Stimulated activated CD4-positive, alpha-beta T cell treated with anti-CD3 and anti-CD28 coated beads, Interleukin-1b, Interleukin-23, amount 100 ng/mL, for 4 hours (primary cell): ENCODE results near the gene KCNIP4.
"Not testable (repeated sequence)": the region's sequence is repeated elsewhere in the genome, so short reads cannot be mapped to it uniquely, and the experiment has no call there.

Source experiments
- DNase-seq, 2 donors: peaks; one replicate each; pipeline ENCODE4 v3.0.0-alpha.2; 2020; ENCODE audit warnings: low read depth in 2 of 2

KCNIP4 gene

DNA sequence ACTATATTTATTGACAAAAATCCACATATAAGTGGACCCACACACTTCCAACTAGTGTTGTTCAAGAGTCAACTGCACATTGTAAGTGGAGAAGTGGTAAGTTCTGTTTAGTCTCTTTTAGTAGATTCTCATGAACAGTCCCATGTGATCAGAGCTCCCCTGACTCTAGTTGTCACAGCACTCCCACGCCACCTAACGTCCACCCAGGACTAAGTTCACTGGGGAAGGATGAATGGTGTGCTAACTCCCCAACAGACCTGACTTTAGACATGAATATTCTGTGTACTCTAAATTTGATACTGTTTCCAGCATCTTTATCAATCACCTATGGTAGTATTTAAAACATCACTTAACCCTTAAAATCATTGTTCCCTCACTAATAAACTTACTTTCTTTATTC lies 1188.5 kb downstream of the KCNIP4 start:
- no peak for DNase-seq

DNA sequence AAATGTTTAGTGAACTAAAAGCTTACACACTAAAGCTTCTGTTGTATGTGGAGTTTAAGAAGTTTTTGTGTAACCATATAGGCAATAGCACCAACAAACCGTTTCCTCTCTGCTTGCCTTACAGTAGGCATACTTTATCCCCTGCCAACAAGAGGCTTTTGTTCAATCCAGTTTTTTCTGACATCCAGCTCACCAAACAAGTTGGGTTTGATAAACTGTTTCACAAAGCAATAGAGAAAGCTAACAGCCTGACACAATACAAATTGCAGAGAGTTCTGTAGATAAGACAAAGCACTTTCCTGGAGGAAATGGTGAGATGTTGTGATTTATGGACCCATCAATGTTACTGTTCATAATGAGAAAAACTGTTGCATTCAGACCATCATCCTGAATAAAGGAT lies 1194.5 kb downstream of the KCNIP4 start:
- no peak for DNase-seq

DNA sequence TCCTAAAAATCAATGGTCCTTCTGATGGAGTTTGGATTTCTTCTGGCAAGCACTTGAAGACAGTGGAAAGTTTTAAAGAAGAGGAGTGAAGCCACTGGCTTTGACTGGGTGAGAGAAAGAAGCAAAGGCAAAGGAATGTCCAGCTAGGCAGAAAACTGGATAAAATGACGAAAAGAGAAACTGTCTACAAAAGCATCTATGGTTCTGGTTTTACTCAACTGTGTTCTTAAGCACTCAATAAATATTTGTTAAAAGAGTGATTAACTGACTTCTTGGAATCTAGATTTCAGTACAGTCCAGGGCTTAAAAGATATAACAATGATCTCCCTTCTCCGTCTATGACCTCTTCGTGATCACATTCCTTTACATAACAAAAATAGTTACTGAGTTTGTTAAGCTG lies 1195.9 kb downstream of the KCNIP4 start:
- DNase-seq: no peak

DNA sequence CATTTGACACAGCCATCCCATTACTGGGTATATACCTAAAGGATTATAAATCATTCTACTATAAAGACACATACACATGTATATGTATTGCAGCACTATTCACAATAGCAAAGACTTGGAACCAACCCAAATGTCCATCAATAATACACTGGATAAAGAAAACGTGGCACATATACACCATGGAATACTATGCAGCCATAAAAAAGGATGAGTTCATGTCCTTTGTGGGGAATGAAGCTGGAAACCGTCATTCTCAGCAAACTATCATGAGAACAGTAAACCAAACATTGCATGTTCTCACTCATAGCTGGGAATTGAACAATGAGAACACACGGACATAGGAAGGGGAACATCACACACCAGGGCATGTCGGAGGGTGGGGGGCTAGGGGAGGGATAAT lies 1202.6 kb downstream of the KCNIP4 start:
- DNase-seq: not testable (repeated sequence)

DNA sequence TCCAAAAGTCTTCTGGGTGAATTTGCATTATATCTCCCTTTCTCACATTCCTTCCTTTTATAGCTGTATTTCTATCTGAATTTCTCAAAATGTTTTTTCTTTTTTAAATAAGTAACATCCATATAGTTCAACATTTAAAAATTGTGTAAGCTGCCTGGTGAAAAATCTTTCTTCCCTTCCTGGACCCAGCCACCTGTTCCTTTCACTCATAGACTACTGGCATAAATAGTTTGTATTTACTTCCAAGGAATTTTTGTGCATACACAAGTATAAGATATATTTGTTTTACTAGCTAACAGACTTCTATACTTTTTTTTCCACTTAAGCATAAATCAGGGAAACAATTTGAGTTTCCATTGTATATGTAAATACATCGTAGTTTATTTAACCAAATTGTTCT lies 1212.6 kb downstream of the KCNIP4 start:
- no peak for DNase-seq

DNA sequence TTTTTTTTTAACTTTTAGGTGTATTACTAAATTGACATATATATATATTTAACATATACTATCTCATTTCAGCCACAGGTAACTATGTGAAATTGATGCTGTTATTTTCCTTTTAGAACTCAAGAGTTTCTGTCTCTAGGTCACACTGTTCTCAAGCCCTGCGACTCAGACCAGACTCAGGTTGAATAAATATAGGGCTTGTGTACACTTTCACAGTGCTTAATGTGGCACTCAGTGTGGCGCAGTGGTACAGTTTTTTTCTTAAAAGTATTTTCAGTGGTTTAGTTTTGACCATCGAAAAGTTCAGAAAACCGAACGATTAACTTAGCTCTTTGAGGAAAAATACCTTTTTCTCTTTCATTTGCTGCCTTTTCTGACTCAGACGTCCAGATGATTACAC lies 1223.7 kb downstream of the KCNIP4 start:
- no peak for DNase-seq

DNA sequence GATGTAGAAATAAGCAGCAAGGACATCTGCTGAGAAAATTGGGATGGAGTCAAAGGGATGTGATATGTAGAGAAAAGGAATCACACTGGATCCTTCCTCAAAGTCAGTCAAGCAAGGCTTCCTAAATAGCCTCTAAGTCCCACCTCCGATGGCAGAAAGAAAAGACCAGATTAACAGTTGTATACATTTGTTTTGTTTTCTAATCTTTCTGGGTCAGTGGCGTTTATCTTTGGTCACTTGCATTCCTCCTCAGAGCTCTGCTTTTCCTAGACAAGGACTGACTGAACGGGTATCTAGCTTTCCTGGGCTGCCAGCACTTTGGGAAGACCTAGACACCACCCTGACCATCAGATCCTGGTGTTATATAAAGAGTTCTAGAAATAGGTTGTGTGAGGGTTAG lies 1225.1 kb downstream of the KCNIP4 start:
- DNase-seq: no peak

DNA sequence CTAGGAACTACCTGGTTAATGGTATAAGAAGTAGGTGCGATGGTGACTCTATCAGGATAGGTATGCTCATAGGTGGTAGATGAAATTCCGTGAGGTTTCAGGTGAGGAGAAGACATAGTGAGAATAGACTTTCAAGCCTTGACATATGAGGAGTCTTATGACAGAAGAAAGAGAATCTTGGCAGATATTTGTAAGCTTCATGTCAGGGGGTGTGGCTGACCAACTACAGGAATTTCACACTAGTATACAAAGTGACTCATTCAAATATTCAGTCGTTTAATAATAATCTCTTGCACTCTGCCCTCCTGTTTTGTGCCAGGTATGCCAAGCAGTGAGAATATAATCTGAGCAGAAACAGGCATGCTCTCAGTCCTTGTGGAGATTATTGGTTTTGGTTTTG lies 1225.6 kb downstream of the KCNIP4 start:
- DNase-seq: no peak

DNA sequence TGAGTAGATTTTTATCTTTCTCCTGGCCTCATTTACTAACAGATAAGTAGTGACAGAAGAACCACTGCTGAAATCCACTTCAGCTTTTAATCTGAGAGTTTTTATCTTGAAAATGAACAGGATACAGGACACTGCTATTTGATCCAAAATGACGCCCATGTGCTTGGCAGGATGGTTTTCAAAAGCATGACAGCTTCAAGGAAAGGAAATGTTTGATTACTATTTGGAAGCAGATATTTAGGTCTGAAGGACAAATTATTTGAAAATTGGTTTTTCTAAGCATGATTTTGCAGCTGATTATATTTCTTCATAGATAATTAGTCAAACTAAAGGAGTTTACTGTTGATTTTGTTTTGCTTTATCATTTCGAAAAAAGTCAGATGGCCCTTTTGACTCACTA lies 1237.2 kb downstream of the KCNIP4 start:
- no peak for DNase-seq

DNA sequence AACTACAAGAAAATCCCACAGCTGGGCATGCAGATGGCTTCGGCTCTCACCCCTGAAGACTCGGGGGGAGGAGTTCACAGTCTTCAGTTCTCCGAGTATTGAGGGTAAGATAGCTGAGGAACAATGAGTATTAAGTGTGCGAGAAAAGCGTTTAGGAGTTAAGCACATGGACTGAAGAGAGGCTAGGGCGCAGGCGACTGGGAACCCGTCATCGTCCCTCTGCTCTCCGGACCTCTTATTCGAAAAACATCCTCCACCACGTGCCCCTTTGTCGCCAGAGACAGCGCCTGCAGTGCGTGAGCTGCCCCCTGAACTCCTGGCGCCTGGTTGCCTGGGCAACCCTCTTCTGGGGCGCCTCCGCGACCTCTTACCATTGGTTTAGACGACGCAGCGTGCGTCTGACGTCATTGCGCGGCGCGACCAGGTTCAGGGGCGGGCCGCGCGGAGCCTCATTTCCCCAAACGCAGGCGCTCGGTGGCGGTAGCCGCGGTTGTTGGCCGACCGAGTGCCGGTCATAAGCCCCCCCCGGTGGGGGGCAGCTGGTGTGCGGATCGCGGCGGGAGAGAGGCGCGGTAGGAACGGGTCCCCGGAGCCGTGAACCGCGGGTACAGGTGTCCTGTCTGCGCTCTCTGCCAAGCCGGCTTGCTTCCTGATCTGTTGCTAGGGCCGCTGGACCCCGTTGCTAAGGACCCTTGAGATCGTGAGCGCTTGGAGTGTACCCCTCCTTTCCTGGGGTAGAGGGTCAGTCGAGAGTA lies 1248.4 kb downstream of the KCNIP4 start, which contains the start of gene PACRGL:
PACRGL (plus strand) TSS at position 452 of the 755 bp plus-strand sequence. CDS start 4,024 bp downstream, outside the sequence.
- DNase-seq: peak; percentile 85 to 93

DNA sequence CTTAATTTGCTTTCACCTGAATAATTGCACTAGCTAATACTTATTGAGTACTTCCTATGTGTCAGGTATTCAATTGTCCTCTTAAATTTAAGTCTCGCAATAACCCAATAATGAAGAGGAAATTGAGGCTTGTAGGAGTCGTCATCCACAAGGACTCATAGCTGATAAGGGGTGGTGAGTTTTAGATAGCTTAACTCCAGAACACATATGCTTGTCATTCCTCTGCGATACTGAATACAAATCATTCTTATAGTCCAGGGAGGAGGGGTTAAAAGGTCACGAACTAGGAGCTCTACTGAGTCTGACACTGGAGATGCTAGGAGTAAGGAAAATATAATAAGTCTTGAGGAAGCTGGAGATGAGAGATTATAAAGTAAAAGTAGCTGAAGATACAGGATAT lies 1249.8 kb downstream of the KCNIP4 start:
- no peak for DNase-seq

DNA sequence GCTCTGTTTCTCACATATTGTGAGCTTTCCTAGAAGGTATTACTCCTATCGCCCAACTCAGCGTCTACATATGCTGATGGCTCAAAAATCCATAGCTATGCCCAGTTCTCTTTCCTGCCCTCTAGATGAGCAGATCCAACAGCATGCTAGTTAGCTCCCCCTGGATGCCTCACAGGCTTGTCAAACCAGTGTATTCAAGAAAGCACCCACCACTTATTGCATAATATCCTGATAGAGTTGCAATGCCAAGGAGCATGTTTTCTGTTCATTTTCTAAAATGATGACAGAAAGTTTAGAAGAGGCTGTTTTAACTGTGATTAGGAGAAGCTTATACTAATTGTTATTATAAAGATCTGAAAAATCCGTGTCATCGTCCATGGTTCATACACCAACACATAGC lies 1250.2 kb downstream of the KCNIP4 start:
- DNase-seq: no peak

DNA sequence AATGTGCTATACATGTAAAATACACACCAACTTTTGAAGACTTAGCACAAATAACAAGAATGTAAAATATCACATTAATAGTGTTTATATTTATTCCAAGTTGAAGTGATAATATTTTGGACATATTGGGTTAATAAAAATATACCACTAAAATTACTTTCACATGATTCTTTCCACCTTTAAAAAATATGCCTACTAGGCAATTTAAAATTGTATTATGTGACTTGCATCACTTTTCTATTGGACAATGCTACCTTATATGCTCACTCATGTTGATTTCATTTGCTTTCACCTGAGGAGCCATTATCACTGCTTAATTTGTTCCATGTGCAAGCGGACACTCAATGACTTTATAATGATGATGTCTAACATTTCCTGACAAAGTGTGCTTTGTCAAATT lies 1251.8 kb downstream of the KCNIP4 start:
- no peak for DNase-seq

DNA sequence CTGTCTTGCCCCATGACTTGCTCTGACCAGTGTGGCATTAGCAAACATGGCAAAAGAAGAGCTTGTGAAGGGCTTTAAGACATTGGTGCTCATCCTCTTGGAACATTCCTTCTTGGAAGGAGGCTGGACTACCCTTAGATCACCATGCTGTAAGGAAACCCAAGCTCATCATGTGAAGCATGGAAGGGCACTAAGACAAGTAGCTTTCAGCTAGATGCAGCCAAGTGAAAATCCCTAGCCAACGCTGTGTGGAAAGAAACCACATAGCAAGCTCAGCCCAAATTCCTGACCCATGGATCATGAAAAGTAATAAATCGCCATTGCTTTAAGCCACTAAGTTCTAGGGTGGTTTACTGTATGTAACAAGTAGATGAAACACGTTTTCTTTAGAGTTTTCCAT lies 1260.7 kb downstream of the KCNIP4 start:
- no peak for DNase-seq

DNA sequence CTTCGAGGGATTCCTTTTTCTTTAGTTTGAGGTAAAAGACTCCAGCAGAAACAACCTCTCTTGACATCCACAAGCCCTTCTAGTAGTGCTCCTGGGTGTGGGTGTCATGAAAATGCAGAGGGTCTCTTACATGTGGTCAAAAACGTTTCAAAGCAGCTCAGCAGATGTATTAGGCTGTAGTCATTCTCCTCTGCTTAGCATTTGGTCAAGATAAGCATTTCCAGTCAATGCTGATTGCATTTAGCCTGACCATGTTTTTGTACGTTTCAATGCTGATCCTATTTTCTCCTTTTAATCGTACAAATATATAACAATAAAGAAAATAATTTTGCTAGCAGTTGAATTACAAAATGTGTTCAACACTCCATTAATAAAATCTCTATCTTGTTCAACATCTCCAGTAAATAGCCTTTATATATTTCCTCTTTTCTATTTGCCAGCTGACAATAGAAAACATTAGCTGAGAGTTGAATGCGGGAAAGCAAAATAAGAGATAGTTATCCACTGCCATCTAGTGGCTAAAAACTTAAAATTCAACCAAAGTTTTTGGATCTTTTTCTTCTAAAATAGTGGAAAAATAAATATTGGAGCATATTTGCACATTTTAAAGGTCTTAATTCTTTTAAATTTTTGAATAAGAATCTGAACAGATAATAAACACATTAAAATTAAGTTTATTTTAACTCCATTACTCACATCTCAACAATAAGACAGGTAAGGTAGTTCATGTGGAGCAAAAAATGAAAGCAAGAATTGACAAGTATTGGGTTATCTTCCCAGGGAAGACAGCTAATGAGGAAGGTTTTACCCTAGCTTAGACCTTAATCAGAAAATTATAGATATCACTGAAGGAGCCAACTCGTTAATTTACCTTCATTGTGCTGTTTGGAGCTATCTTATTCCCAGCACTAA lies 1263.5 kb downstream of the KCNIP4 start:
- DNase-seq: no peak

DNA sequence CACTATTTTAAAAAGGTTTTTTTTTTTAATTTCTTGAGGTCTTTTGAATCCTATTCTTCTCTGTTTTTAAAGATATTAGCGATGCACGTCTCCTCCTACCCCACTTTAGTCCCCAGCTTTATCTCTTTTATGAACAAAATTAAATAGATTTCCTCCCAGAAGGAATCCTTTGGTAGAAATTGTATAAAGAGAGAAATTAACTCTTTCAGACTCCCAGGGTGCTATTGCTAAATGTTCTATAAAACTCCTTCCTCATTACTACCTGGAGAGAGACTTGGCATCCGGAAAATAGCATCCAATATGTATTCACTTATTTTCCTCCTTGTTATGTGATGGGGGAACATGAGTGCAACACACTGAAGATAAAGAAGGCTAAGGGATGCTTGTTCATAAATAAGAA lies 1264.8 kb downstream of the KCNIP4 start:
- no peak for DNase-seq

DNA sequence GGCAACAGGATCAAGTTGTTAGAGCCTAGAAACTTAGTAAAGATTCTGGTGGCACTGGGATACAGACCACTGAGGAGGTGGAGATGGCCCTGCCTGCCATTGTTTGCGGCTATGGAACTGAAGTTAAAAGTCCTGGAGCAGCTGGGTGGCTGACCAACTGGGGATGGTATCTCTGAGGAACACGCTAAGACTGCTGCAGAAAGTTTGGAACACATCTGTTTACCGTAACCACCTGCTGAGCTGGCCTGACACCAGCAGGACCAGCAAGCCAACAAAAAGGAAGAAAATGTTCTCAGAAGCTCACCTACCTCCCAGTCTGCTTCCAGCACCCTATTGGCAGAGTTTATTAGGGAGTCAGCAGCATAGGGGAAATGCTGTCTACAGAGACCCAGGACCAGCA lies 1265.7 kb downstream of the KCNIP4 start:
- no peak for DNase-seq

DNA sequence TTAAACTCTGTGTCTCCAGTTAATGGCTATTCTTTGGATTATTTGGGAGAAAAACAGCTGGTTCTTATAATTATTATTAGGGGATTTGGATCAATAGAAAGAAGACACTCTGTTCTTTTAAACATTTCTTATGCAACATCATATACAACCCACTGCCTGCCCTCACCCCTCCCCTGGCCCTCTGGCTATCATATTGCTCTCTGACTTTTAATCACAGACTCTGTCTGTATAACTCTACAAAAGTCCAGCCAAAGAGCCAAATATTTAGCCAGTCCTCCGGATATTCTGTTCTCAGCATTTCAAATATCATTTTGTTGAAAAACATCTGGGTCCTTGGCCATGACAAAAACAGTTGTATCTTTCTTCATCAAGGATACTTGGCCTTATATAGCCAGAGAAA lies 1267.3 kb downstream of the KCNIP4 start:
- no peak for DNase-seq

DNA sequence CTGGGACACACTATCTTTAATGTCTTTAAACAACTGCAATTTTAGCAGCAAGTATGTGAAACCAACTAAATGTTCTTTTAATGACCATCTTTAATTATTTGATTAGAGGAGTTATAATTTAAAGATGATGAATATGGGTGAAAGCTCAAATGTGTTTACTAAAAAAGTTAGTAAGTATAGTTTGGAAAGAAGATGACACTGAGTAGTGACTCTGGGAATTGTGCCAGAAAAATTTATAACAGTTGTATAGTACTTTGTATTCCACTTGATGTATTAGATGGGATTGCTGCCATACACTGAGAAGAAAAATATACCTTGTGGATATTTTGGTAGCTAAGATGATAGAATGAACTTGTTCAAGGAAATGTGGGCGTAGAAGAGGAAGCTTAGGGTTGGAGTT lies 1267.8 kb downstream of the KCNIP4 start:
- no peak for DNase-seq

DNA sequence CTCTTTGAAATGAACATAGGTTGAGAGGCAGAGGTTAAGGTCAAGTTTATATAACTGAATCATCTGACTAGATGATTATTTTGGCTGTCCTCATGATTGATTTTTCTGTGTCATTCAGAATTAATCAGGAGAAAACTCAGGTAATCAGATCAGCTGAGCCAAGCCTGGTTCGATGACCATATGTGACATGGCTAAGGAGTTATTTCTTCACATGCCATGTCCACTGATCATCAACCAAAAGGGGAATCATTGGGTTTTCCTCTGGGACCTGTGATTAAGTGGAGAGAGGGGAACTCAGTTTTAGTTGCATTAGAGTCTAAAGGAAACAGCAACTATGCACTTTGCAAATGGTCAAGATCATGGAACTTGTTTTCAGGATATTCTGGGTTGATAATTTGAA lies 1268.6 kb downstream of the KCNIP4 start:
- no peak for DNase-seq
